Ramos (cell line): ENCODE measurements around the gene MYBPH.

Experiments used
- in situ Hi-C: fragments of 300-500 bp; cut with MboI; formaldehyde crosslinking; loops from one replicate; pipeline ENCODE4 v1.14.3; 2022; ENCODE audit warnings: low sequenced_read_pairs; ENCODE audit not compliant: unreplicated experiment

The MYBPH gene

DNA sequence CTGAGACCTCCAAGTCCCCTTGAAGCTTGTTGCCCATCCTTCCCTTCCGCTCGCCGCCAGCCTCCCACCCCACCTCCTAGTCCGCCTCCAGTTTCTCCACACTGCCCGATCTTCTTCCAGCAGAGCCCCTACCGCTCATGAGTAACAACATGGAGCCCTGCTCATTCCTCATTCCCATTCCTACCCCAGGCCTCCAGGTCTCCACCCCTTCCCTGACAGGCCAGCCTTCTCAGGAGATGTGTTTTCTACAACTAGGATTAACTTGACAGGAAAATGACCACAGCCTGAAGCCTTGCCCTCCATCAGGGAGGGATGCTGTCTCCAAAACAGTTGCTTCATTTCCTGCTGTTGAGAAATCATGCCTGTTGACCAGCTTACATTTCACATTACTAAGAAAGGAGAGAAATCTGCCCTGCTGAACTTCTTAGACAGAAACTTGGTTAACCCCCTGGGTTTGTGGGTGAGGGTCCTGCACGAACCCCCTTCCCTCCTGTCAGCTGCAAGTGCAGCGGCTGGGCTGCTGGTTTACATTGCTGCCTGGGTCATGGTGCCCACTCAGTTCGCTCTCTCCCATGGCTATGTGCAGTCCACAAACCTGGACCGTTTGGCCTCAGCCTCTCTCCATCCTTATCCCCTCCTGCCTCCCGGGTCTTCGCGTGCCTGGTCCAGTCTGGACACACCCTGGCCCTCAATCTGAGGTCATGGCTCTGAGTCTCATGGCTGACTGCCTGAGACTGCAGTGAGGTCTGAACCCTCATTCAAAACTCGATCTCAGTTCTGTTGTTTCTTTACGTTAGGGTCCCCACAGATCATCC is 27.0 kb upstream of the MYBPH start:
- in situ Hi-C loops, result loop anchor here (25.0 kb wide), 1 partner anchor 165 kb away; the partner anchor contains the start of gene PPFIA4

GRCh38 chr1:203201516-203202205 is 26.0 kb upstream of the MYBPH start:
- in situ Hi-C loops, result loop anchor here (25.0 kb wide), 1 partner anchor 164 kb away; the partner anchor contains the start of gene PPFIA4

GRCh38 chr1:203200916-203201315 is 25.3 kb upstream of the MYBPH start:
- in situ Hi-C loops, result loop anchor here (25.0 kb wide), 1 partner anchor 164 kb away; the partner anchor contains the start of gene PPFIA4

GRCh38 chr1:203199816-203200571 is 24.4 kb upstream of the MYBPH start:
- in situ Hi-C loops, result loop anchor here (25.0 kb wide), 1 partner anchor 163 kb away; the partner anchor contains the start of gene PPFIA4

DNA sequence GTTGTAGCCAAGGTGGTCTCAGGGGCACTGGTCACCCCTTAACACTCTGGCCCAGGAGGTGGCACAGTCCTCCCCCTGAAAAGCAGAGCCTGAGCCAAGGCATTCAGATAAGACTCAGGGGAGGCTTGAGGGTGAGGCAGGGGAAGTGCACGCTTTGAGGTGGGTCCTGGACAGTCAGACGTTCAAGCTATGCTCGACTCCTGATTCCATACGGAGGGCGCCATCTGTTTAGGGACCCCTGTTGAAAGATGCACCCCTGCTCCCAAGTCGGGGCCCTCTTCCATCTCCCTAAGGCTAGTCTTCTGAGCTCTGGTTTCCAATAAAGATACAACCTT is 23.8 kb upstream of the MYBPH start:
- in situ Hi-C loops, result no loop called here

DNA sequence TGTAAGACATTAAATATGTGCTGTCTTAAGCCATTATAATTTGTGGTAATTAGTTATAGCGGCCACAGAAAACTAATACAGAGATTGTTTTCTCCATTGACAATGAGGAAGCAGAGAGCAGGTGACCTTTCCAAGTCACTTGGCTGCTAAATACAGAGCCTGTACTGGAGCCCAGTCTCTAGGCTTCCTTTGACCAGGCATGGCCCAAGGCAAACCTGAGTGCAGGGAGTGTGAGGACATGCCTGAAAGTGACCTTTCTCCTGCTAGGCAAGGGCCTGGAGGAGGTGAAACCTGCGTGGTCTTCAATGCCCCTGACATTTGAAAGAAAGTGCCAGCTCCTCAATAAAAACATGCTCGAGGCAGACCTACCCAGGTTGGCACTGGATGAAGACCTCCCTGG is 23.4 kb upstream of the MYBPH start:
- in situ Hi-C loops, result no loop called here

- in situ Hi-C loops, result no loop called here
These were observed 22.0 kb upstream of the MYBPH start for GRCh38 chr1:203197625-203198024.

DNA sequence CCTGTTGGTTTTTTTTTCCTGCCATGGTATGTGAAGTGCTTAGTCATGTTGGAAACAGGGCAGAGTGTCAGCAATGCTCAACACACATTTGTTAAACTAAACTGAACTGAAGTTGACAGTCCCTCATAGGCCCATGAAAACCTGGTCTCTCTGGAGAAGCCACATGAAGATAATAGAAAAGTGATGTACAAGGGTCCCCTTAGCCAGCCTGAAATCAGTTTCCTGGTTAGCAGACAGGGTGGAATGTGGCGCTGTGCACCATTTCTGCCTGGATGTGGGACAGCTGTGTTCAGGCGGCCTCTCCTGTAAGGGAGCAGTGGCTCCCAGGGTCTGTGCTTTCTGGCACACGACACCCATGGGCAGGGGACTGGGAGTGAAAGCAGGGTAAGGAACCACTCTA is 20.7 kb upstream of the MYBPH start:
- in situ Hi-C loops, result no loop called here

DNA sequence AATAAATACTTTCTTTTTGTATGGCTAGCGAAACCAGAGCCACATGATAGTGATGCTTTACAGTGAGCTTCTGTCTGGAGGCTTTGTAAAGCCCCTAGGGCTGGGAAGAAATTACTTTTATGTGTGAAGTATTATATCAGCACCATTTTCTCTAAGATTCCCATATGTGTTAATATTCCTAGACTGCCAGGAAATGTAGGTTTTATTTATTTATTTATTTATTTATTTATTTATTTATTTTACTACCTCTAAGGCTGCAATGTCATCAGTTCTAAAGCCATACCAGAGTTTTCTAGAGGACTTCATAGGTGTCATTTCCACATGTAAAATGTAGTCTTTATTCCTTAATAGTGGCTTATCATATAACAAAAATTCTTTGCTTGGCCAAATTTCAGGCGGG is 15.3 kb upstream of the MYBPH start:
- in situ Hi-C loops, result no loop called here

DNA sequence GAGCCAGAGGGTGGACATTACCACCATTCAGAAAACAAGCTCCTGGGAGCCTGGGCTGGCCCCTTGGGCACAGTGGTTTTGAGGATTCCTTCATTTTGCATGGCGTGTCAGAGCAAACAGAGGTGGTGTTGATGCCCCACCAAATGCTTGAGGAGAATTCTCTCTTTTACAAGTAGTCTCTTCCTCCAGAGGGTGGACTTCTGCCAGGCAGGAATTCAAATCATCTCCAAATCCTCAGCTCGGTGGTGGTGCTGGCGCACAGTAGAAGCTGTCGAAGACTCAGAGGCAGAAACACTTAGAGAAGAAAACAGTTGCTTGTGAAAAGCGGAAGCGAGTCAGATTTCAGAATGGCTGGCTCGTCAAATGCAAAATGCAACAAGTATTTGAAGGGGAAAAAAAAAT is 14.3 kb upstream of the MYBPH start:
- in situ Hi-C loops, result no loop called here

DNA sequence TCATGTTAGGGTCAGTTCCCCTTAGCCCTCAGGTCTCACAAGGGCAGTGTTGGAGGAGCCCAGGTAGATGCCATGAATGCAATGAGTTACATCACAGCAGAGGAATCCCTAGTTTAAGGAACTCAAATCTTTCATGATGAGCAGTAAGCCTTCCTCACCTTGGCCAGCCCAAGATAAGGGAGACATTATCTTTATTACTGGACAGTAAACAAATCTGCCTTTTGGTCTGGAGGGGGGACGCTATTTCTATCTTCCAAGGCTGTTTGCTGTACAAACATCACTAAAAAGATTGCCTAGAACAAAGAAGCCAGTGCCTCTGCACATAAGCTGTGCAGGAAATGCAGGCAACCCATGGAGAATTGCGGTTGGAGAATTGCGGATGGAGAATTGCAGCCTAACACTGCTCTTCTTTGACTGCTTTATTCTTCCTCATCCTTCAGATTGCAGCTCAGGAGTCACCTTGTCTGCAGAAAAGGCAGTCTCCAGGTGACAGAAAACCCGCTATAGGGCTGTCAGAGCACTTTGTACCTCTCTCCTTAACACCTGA is 13.1 kb upstream of the MYBPH start:
- in situ Hi-C loops, result no loop called here

DNA sequence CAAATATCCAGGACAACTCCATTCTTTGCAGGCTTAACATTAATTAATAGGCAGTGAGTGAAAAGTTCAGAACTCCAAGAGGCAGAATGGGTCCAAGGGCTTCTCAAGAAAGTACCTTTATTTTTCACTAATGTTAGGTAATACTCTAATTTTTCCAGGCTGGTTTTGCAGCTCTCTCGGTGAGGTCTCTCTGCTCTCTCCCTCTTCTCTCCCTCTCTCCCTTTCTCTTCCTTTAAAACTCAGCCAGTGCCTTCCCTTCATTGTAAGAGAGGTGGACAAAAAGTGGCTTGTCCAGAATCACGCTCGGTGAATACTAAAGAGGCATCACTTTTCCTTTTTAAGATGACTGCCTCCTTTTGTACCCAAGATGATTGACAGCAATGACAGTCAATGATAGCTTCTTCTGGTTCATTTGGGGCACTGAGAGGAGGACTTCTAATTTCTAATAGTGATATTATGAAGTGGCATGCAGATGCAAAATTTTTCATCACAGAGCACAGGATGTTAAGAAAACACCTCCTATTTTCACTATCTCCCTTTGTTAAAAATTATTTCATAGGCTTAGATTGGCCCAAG is 12.2 kb upstream of the MYBPH start:
- in situ Hi-C loops, result no loop called here

DNA sequence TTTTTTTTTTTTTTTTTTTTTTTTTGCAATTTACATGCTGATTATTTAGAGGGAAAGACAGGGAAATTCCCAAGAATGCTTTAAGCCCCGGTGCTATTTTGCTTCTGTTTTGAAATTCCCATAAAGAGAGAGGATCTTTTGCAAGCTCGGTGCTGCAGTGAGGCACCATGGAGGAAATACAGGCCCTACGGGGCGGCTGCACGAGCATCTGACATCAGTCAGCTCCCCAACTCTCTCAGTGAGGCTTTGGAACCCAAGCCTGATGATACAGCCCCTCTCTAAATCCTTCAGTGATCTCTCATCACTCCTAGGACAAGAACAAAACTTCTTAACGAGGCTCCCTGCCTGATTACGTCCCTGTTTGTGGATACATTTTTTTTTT is 11.7 kb upstream of the MYBPH start:
- in situ Hi-C loops, result no loop called here

GRCh38 chr1:203186446-203187303 is 11.0 kb upstream of the MYBPH start, which contains the start of gene CHI3L1:
CHI3L1 (minus strand) TSS chr1:203186704; CDS start chr1:203186623, 81 bp downstream.
- in situ Hi-C loops, result no loop called here

DNA sequence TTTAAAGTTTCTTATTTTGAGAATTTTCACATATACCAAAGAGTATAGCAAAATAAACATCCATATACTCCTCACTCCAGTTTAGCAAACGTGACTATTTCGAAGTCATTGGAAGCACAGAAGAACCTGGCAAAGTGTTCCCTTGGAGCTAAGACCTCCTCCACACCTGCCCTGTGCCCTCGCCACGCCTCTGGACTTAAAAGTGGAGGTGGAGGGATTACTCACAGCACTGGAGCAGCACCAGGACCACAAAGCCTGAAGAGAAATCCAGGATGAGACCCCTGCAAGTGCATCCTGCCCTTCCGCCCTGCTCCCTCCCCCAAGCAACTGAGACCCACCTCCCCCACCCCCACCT is 10.4 kb upstream of the MYBPH start:
- in situ Hi-C loops, result no loop called here

DNA sequence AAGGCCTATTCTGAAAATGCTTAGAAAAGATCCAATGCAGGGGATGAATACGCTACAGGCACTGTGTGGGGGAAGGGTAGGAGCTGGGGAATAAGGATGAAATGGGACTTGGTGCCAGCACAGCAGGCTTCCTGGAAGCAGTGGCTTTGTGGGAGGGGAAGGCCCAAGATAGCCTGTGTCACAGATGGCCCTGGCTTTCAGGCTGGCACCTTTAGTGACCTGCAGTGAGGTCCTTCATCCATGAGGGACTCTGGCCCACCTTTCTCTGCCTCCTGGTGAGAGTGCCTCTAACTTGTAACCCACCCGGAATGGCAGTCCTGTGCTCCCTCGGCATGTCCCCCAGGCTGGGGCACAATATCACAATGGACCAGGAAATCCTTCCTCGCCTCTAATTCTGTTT is 10.0 kb upstream of the MYBPH start:
- in situ Hi-C loops, result no loop called here

GRCh38 chr1:203185061-203185461 is 9.4 kb upstream of the MYBPH start:
- in situ Hi-C loops, result no loop called here

GRCh38 chr1:203184467-203184866 is 8.8 kb upstream of the MYBPH start:
- in situ Hi-C loops, result no loop called here

DNA sequence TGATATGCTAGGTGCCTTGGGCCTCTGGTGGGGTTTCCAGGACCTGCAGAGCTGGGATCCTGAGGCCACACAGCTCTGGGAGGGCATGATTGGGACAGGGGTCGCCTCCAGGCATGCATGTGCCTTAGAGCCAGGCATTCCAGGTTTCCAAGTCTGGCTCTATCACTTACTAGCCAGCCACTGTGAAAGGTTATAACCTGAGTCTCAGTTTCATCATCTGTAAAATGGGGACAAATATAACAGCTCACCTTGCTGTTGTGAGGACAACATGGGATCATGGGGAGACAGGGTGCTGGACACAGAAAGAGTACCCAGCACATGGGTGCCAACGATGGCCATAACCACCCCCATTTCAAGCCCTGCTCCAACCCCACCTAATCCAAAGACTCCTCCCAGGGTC is 8.2 kb upstream of the MYBPH start:
- in situ Hi-C loops, result no loop called here
